HEK293 (cell line): ENCODE results near the gene CSMD2.

Source experiments
- CTCF ChIA-PET: fragments of 350-600 bp; formaldehyde crosslinking; extraction: SDS; loops from one replicate; lab custom pipeline; 2021; ENCODE audit warnings: antibody characterized with exemption; lab: Yijun Ruan, JAX
- POLR2A ChIA-PET: fragments of 300-600 bp; formaldehyde crosslinking; extraction: SDS; loops from one replicate; lab custom pipeline; 2020; ENCODE audit warnings: antibody characterized with exemption, inconsistent platforms; lab: Yijun Ruan, JAX
- H3K27ac ChIP-seq: fragments of 200-500 bp; sonication (Bioruptor generic); 2 replicates; pipeline ENCODE4 v1.5.1; 2014; ENCODE audit warnings: low read depth, low read length, control low read depth, inconsistent platforms; ENCODE audit errors: extremely low read depth
- H3K36me3 ChIP-seq, 2 experiments: fragments of 200-500 bp in 1 of 2; sonication (Bioruptor generic) in 1 of 2; 1 replicate in 1 of 2; 2 replicates in 1 of 2; pipeline ENCODE4 v1.5.1; 2014 to 2017; ENCODE audit warnings: inconsistent platforms in 2 of 2, low read length in 2 of 2; ENCODE audit not compliant: control insufficient read depth in 2 of 2, insufficient read depth in 1 of 2
- H3K4me1 ChIP-seq: fragments of 200-500 bp; sonication (Bioruptor generic); 2 replicates; pipeline ENCODE4 v1.5.1; 2014; ENCODE audit warnings: mild to moderate bottlenecking, low read length, inconsistent platforms; ENCODE audit not compliant: control insufficient read depth, insufficient read depth
- H3K4me3 ChIP-seq: 2 replicates; pipeline ENCODE4 v1.5.1; 2011; ENCODE audit warnings: low read depth, mild to moderate bottlenecking, control low read depth, low read length, moderate library complexity
- H3K9me3 ChIP-seq: fragments of 200-500 bp; sonication (Bioruptor generic); 2 replicates; pipeline ENCODE4 v1.5.1; 2014; ENCODE audit warnings: low read depth, low read length, inconsistent platforms; ENCODE audit not compliant: control insufficient read depth, insufficient read depth
- BCL11A ChIP-seq: fragments of 450-650 bp; formaldehyde crosslinking; IDR thresholded peaks from 2 replicates; pipeline ENCODE4 v1.5.1; 2016; ENCODE audit warnings: low read depth, missing biosample characterization, missing genetic modification characterization
- PATZ1 ChIP-seq: fragments of 450-650 bp; formaldehyde crosslinking; IDR thresholded peaks from 2 replicates; pipeline ENCODE4 v1.5.1; 2016; ENCODE audit warnings: missing biosample characterization, missing genetic modification characterization
- PRDM2 ChIP-seq: fragments of 450-650 bp; formaldehyde crosslinking; IDR thresholded peaks from 2 replicates; pipeline ENCODE4 v1.5.1; 2016; ENCODE audit warnings: missing biosample characterization, missing genetic modification characterization, borderline replicate concordance
- YY1 ChIP-seq: fragments of 450-650 bp; formaldehyde crosslinking; IDR thresholded peaks from 2 replicates; pipeline ENCODE4 v1.5.1; 2018; ENCODE audit warnings: missing biosample characterization, missing genetic modification characterization
- ZBTB21 ChIP-seq: fragments of 450-650 bp; formaldehyde crosslinking; IDR thresholded peaks from 2 replicates; pipeline ENCODE4 v1.5.1; 2017; ENCODE audit warnings: missing biosample characterization, missing genetic modification characterization
- ZFP41 ChIP-seq: fragments of 450-650 bp; formaldehyde crosslinking; IDR thresholded peaks from 2 replicates; pipeline ENCODE4 v1.5.1; 2016; ENCODE audit warnings: missing biosample characterization, missing genetic modification characterization, borderline replicate concordance
- ZNF155 ChIP-seq: fragments of 450-650 bp; formaldehyde crosslinking; IDR thresholded peaks from 2 replicates; pipeline ENCODE4 v1.5.1; 2016; ENCODE audit warnings: missing biosample characterization, missing genetic modification characterization
- ZNF174 ChIP-seq: fragments of 450-650 bp; formaldehyde crosslinking; IDR thresholded peaks from 2 replicates; pipeline ENCODE4 v1.5.0; 2017; ENCODE audit warnings: missing biosample characterization, mild to moderate bottlenecking, missing genetic modification characterization
- ZNF211 ChIP-seq: fragments of 450-650 bp; formaldehyde crosslinking; IDR thresholded peaks from 2 replicates; pipeline ENCODE4 v1.5.1; 2016; ENCODE audit warnings: low read depth, missing biosample characterization, missing genetic modification characterization
- ZNF221 ChIP-seq: fragments of 450-650 bp; formaldehyde crosslinking; IDR thresholded peaks from 2 replicates; pipeline ENCODE4 v1.5.1; 2017; ENCODE audit warnings: missing biosample characterization, missing genetic modification characterization, borderline replicate concordance
- ZNF239 ChIP-seq: fragments of 450-650 bp; formaldehyde crosslinking; IDR thresholded peaks from 2 replicates; pipeline ENCODE4 v1.5.1; 2016; ENCODE audit warnings: missing biosample characterization, missing genetic modification characterization
- ZNF548 ChIP-seq: fragments of 450-650 bp; formaldehyde crosslinking; IDR thresholded peaks from 2 replicates; pipeline ENCODE4 v1.5.1; 2016; ENCODE audit warnings: missing biosample characterization, missing genetic modification characterization
- ZNF596 ChIP-seq: fragments of 450-650 bp; IDR thresholded peaks from 2 replicates; pipeline ENCODE4 v1.5.0; 2018; ENCODE audit warnings: missing biosample characterization, mild to moderate bottlenecking, missing genetic modification characterization, moderate library complexity
- ZNF610 ChIP-seq: fragments of 450-650 bp; formaldehyde crosslinking; IDR thresholded peaks from 2 replicates; pipeline ENCODE4 v1.5.1; 2016; ENCODE audit warnings: missing biosample characterization, missing genetic modification characterization, borderline replicate concordance
- ZNF677 ChIP-seq: fragments of 450-650 bp; IDR thresholded peaks from 2 replicates; pipeline ENCODE4 v1.5.0; 2018; ENCODE audit warnings: missing biosample characterization, mild to moderate bottlenecking, missing genetic modification characterization, moderate library complexity
- ZNF792 ChIP-seq: fragments of 450-650 bp; formaldehyde crosslinking; IDR thresholded peaks from 2 replicates; pipeline ENCODE4 v1.5.1; 2016; ENCODE audit warnings: missing biosample characterization, missing genetic modification characterization
- ZSCAN5A ChIP-seq: fragments of 450-650 bp; formaldehyde crosslinking; IDR thresholded peaks from 2 replicates; pipeline ENCODE4 v1.5.1; 2016; ENCODE audit warnings: missing biosample characterization, missing genetic modification characterization

The CSMD2 gene

GRCh38 chr1:33583567-33583966, 581.5 kb downstream of the CSMD2 start:
- H3K9me3 ChIP-seq = no peaks in the 10 kb centered on the region
- H3K36me3 ChIP-seq = no peaks in the 10 kb centered on the region
- ChIA-PET CTCF (no interaction called here), POLR2A (no interaction called here)
- H3K4me3 ChIP-seq = no peak overlapping the region
- H3K27ac ChIP-seq = no peak overlapping the region
- TF ChIP-seq PATZ1 = no peak
- no peak for TF ChIP-seq ZSCAN5A
- TF ChIP-seq ZNF239 (tag by site-specific recombination) = no peak
- TF ChIP-seq ZNF596 (tag by site-specific recombination) = no peak
- no peak for TF ChIP-seq YY1
- TF ChIP-seq ZNF221 (tag by site-specific recombination) = no peak
- TF ChIP-seq ZNF211 (tag by site-specific recombination) = no peak
- no peak for TF ChIP-seq ZFP41 (tag by site-specific recombination)
- TF ChIP-seq ZNF677 (tag by site-specific recombination) = no peak
- TF ChIP-seq ZNF610 (tag by site-specific recombination) = no peak
- no peak for TF ChIP-seq PRDM2
- no peak for TF ChIP-seq ZNF792
- no peak for TF ChIP-seq ZNF174 (tag by site-specific recombination)
- no peak for TF ChIP-seq ZBTB21
- TF ChIP-seq ZNF548 (tag by site-specific recombination) = no peak
- TF ChIP-seq BCL11A (tag by site-specific recombination) = no peak
- no peak for TF ChIP-seq ZNF155 (tag by site-specific recombination)
- H3K4me1 ChIP-seq = no peaks in the 10 kb centered on the region
